ENCODE data around the gene GABPB2.

Gene GABPB2

DNA sequence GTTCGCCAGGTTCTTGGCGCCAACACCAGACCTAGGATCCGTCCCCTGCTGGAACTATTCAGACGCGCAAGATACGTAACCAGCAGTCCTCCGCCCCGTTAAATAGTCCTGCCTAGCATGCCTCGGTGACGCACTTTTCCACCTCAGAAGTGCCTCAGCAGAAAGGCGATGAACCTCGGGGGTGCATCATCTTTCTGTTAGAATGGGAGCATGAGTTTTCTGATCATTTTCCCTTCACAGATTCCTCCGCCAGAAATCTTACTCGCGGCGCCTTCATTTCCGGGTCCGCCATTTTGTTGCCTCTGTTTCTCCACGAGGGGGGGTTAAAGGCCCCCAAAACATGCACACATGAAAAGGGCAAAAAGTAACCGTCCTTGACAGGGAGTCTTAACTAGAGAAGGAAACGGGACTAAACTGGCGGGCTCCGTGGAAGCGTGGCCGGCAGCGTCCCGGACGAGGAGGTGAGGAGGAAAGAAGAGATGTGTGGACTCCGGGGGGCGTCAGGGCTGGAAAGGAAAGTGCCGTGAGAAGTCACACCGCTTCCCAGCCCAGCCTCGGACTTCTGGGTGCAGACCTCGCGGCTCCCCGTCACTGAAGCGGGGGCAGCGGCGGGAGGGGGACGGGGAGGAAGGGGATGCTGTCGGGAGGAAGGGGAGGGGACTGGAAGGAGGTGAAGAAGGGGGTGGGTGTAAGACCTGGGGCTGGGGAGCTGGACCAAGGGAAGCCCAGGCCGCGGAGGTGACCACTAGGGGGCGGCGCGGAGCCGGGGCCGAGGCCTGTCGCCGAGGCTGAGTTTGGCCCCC, at the start of gene GABPB2:
TSS of gene GABPB2 (plus strand) at position 288 of the 803 bp plus-strand sequence. CDS start 17,429 bp downstream, outside the sequence.
- DNase-seq (ENCODE audit: low read depth in 2 of 2) = peak; percentile 88 to 89

GRCh38 chr1:151024540-151025146, 45.9 kb upstream of the GABPB2 start:
- DNase-seq (ENCODE audit: low read depth in 2 of 2) = peak; percentile 78 to 79

DNA sequence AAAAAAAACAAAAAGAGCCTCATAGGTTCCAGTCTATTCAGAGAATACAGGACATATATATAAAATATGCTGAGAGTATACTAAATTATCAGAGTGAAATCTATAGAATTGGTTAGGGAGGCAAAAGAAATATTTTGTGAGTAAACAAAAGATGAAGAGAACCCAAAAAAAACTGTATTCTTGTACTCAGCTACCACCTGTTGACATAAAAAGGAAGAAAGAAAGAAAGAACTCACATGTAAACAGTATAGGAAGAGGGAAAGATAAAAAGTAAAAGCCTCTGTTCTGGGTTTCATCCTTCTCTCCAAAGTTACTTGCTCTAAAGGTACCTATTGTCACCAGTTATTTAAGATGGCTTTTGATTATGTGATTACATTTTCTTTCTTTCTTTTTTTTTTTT, 44.1 kb upstream of the GABPB2 start:
- DNase-seq (ENCODE audit: low read depth in 2 of 2) = no peak

GRCh38 chr1:151032164-151032563, 38.4 kb upstream of the GABPB2 start:
- DNase-seq (ENCODE audit: low read depth in 2 of 2) = no peak

- no peak for DNase-seq (ENCODE audit: low read depth in 2 of 2)
Observed at GRCh38 chr1:151035167-151035566, 35.4 kb upstream of the GABPB2 start.

DNA sequence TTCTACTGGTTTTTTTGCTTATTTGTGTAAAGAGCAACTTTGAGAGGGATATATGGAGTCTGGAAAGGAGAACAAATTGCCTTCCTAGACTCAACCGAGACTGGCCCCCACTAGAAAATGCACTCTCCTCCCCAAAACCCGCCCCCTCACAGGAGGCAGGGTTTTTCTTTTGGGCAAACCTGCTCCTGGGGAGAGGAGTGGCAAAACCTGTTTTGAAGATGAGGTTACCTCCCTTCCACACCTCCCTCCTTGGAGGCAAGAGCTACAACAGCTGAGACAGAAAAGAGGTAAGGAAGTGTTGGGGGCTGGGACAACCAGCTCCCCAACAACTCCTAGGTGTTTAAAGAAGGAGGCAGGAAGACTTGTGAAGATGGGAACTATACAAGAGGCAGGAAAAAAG, 34.2 kb upstream of the GABPB2 start, which contains the start of gene BNIPL:
TSS of gene BNIPL (plus strand) at position 231 of the 400 bp plus-strand sequence. CDS start at position 371, 140 bp downstream.
- DNase-seq (ENCODE audit: low read depth in 2 of 2) = no peak

DNA sequence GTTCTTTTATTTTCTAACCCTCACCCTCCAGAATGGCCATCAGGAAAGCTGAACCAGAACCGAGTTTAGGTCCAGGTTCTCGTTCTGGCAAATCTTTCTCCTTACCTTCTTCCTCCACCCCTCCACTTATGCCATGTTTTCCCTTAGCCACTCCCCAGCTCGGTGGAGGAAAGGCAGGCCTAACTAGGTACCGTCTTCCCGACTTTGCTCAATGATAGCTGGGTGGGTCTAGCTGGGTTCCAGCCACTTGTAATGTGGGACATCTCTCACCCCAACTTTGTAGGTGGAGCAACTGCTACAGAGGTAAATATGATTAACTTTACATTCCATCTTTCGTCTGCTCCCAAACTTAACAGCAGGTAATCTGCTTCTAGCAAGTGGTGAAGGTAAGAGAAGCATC, 33.5 kb upstream of the GABPB2 start:
- DNase-seq (ENCODE audit: low read depth in 2 of 2) = no peak

GRCh38 chr1:151039521-151039920, 31.0 kb upstream of the GABPB2 start:
- no peak for DNase-seq (ENCODE audit: low read depth in 2 of 2)

GRCh38 chr1:151043163-151043562, 27.4 kb upstream of the GABPB2 start:
- DNase-seq (ENCODE audit: low read depth in 2 of 2) = no peak

- no peak for DNase-seq (ENCODE audit: low read depth in 2 of 2)
Observed at GRCh38 chr1:151047591-151047924, 23.0 kb upstream of the GABPB2 start, which contains the start of gene C1orf56. Gene C1orf56 (plus strand): TSS chr1:151047751. CDS start chr1:151047848, 97 bp downstream.

GRCh38 chr1:151047925-151048644, 22.5 kb upstream of the GABPB2 start:
- no peak for DNase-seq (ENCODE audit: low read depth in 2 of 2)

DNA sequence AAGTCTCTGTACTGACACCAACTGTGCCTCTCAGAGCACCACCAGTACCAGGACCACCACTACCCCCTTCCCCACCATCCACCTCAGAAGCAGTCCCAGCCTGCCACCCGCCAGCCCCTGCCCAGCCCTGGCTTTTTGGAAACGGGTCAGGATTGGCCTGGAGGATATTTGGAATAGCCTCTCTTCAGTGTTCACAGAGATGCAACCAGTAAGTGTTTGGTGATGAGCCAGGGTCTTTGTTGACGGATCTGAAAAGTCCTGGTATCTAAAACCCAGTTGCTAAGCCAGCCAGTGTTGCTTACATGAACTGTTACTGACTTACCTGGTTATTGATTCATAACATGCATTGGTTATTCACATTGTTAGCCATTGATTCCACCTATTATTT, 21.9 kb upstream of the GABPB2 start:
- DNase-seq (ENCODE audit: low read depth in 2 of 2) = no peak

DNA sequence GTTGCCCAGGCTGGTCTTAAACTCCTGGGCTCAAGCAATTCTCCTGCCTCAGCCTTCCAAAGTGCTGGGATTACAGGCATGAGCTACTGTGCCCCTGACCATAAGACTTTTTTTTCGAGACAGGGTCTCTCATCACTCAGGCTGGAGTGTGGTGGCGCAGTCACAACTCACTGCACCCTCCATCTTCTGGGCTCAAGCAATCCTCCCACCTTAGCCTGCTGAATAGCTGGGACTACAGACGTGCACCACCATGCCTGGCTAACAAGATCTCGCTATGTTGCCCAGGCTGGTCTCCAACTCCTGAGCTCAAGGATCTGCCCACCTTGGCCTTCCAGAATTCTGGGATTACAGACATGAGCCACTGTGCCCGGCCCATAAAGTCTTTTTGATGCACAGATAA, 21.1 kb upstream of the GABPB2 start:
- no peak for DNase-seq (ENCODE audit: low read depth in 2 of 2)

- no peak for DNase-seq (ENCODE audit: low read depth in 2 of 2)
Observed at GRCh38 chr1:151050051-151050688, 20.4 kb upstream of the GABPB2 start.

DNA sequence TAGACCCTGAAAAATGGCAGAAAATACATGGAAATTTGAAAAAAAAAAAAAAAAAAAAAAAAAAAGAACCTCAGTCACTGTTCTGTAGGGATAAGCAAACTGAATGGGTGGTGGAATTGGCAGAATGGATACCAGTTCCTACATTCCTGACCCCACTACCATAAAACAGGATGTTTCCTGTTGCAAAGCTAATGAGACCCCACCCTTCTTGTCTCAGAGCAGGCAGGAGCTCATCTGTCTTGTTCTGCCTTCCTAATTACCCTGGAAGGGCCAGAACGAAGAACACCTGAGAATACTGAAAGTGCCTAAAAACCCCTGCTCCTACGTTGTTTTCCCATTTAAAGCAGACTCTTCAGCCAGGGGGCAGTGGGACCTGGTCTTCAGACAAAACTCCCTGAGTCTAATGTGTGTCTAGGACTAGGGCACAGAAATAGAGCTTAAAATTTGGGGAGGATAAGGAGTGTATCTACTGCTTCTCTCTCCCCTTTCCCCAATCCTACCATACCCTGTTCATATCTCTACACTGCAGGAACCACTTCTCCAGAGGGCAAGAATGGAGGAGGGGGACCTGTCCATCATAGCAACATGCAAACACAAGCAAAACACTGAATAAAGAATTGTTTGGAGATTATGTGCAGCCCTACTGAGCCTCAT, 19.1 kb upstream of the GABPB2 start:
- no peak for DNase-seq (ENCODE audit: low read depth in 2 of 2)

GRCh38 chr1:151054971-151055547, 15.5 kb upstream of the GABPB2 start:
- DNase-seq (ENCODE audit: low read depth in 2 of 2) = no peak

GRCh38 chr1:151055581-151055980, 15.0 kb upstream of the GABPB2 start:
- no peak for DNase-seq (ENCODE audit: low read depth in 2 of 2)

DNA sequence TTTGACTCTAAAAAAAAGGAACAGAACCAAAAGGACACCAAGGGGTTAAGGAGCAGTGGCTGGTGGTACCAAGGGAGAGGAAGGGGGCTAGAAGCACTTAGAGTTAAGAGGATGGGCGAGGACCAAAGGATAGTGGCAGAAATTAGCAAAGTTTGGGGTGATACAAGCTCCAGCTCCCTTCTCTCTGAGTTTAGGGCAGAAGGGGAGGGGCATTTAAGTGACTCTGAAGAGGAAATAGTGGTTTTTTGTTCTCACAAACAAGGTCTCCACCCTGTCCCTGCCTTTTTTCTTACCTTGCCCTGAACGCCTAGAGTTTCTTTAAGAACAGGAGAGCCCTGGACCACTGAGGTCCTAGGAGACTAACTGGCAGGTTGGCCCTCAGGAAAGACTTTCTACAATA, 14.4 kb upstream of the GABPB2 start:
- DNase-seq (ENCODE audit: low read depth in 2 of 2) = no peak

DNA sequence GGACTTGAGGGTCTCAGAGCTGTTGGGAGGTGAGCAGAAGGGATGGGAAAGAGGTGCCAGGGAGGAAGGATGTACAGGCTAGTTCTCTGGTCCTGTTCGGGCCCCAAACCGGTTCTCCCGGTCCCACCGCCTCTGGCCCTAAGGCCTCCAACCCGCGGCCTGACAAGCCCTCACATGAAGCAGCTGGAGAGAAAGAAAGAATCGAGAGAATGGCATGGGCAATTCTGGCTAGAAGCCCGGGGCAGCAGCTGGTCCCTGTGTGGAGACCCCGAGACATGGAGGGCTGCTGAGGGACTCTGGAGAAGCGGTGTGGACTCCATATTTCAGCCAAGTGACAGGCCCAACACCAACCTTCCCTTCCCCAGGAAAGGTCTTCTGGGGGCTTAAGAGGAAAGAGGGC, 11.9 kb upstream of the GABPB2 start:
- DNase-seq (ENCODE audit: low read depth in 2 of 2) = no peak

- DNase-seq (ENCODE audit: low read depth in 2 of 2) = peak; percentile 75 to 84
Observed at GRCh38 chr1:151059109-151060006, 11.2 kb upstream of the GABPB2 start, which contains the start of gene CDC42SE1. Gene CDC42SE1 (minus strand): TSS chr1:151059622. CDS start chr1:151055730, 3,892 bp downstream.
